Endothelial cell (in vitro differentiated cells): ENCODE data around the gene HNRNPDL. TPM values are rescaled to one million over a fixed set of nuclear protein-coding genes. Genes with fewer than 3 reads are reported as not detected.

ENCODE experiments used
- DNase-seq: peaks from one replicate; pipeline ENCODE4 v3.0.0; 2021; ENCODE audit warnings: low spot score
- H3K27ac Mint-ChIP-seq: one replicate; pipeline ENCODE4 v1.8.0; 2021; ENCODE audit warnings: mixed read lengths, inconsistent platforms; ENCODE audit not compliant: unreplicated experiment
- H3K27me3 Mint-ChIP-seq: one replicate; pipeline ENCODE4 v1.8.0; 2021; ENCODE audit warnings: mild to moderate bottlenecking, moderate library complexity, mixed read lengths, inconsistent platforms; ENCODE audit not compliant: unreplicated experiment
- H3K36me3 Mint-ChIP-seq: one replicate; pipeline ENCODE4 v1.8.0; 2021; ENCODE audit warnings: mild to moderate bottlenecking, low read depth, mixed read lengths, inconsistent platforms; ENCODE audit not compliant: unreplicated experiment
- H3K4me1 Mint-ChIP-seq: one replicate; pipeline ENCODE4 v1.8.0; 2021; ENCODE audit warnings: mild to moderate bottlenecking, mixed read lengths, inconsistent platforms; ENCODE audit not compliant: unreplicated experiment
- H3K4me3 Mint-ChIP-seq: one replicate; pipeline ENCODE4 v1.8.0; 2021; ENCODE audit warnings: mild to moderate bottlenecking, mixed read lengths, inconsistent platforms; ENCODE audit not compliant: unreplicated experiment
- H3K9me3 Mint-ChIP-seq: one replicate; pipeline ENCODE4 v1.8.0; 2021; ENCODE audit warnings: mixed read lengths, inconsistent platforms; ENCODE audit not compliant: unreplicated experiment
- CTCF ChIP-seq: fragments of 200-600 bp; sonication (generic); IDR thresholded peaks from one replicate; pipeline ENCODE4 v1.5.0; 2021; ENCODE audit warnings: antibody characterized with exemption; ENCODE audit not compliant: unreplicated experiment
- total RNA-seq: library from RNA; stranded (reverse); fragmentation: NEBNext Ultra II Directional; extraction: Animal tissue kit (Norgen Biotek cat#: 25700); gene quantifications from one replicate; pipeline ENCODE4 v1.2.1, GENCODE V29; 2021; ENCODE audit not compliant: unreplicated experiment

Gene HNRNPDL
- total RNA-seq, 1 donor from 2014 or later, result 374 TPM

GRCh38 chr4:82380831-82381230 lies 49.4 kb downstream of the HNRNPDL start:
- Mint-ChIP-seq H3K4me3 (no peak overlapping the region), H3K9me3 (peaks cover 4% of the 10 kb centered on the region), H3K27ac (no peak overlapping the region), H3K27me3 (peaks cover 4% of the 10 kb centered on the region), H3K36me3 (peaks cover 14% of the 10 kb centered on the region), H3K4me1 (peaks cover 8% of the 10 kb centered on the region)
- TF ChIP-seq CTCF, result no peak
- no peak for DNase-seq

GRCh38 chr4:82380344-82380743 lies 49.9 kb downstream of the HNRNPDL start:
- no peak for TF ChIP-seq CTCF
- peaks cover 11% of the 10 kb centered on the region for H3K36me3 Mint-ChIP-seq
- H3K27me3 Mint-ChIP-seq, result peaks cover 4% of the 10 kb centered on the region
- no peaks in the 10 kb centered on the region for H3K9me3 Mint-ChIP-seq
- H3K27ac Mint-ChIP-seq, result no peak overlapping the region
- H3K4me3 Mint-ChIP-seq, result no peak overlapping the region
- no peak for DNase-seq
- H3K4me1 Mint-ChIP-seq, result peaks cover 11% of the 10 kb centered on the region

GRCh38 chr4:82376109-82376508 lies 54.2 kb downstream of the HNRNPDL start:
- Mint-ChIP-seq H3K27me3 (peaks cover 23% of the 10 kb centered on the region), H3K36me3 (peaks cover 22% of the 10 kb centered on the region), H3K4me3 (peak overlapping the region; percentile 96), H3K4me1 (peaks cover 26% of the 10 kb centered on the region), H3K27ac (no peak overlapping the region), H3K9me3 (no peaks in the 10 kb centered on the region)
- TF ChIP-seq CTCF, result no peak
- no peak for DNase-seq

GRCh38 chr4:82373816-82374625 lies 56.2 kb downstream of the HNRNPDL start, which contains the start of gene HNRNPD:
Gene HNRNPD (minus strand): TSS chr4:82373991. CDS start chr4:82373678, 313 bp downstream.
- no peaks in the 10 kb centered on the region for H3K9me3 Mint-ChIP-seq
- peak; percentile 93 for DNase-seq
- H3K27ac Mint-ChIP-seq, result peak within 1 kb of the TSS; percentile 99
- H3K27me3 Mint-ChIP-seq, result peaks cover 22% of the 10 kb centered on the region
- peak within 1 kb of the TSS; percentile 96 for H3K4me3 Mint-ChIP-seq
- no peak for TF ChIP-seq CTCF
- peaks cover 40% of the 10 kb centered on the region for H3K4me1 Mint-ChIP-seq
- H3K36me3 Mint-ChIP-seq, result peaks cover 20% of the 10 kb centered on the region

- DNase-seq, result no peak
- no peak for TF ChIP-seq CTCF
- H3K27ac Mint-ChIP-seq, result peak overlapping the region; percentile 99
- H3K4me1 Mint-ChIP-seq, result peaks cover 46% of the 10 kb centered on the region
- peaks cover 19% of the 10 kb centered on the region for H3K27me3 Mint-ChIP-seq
- H3K4me3 Mint-ChIP-seq, result peak overlapping the region; percentile 96
- peaks cover 20% of the 10 kb centered on the region for H3K36me3 Mint-ChIP-seq
- H3K9me3 Mint-ChIP-seq, result no peaks in the 10 kb centered on the region
Measured at GRCh38 chr4:82373486-82373815, 56.8 kb downstream of the HNRNPDL start.
